Effector memory CD4-positive, alpha-beta T cell (primary cell): ENCODE results near the gene DAD1.
"Not testable (repeated sequence)": the region's sequence is repeated elsewhere in the genome, so short reads cannot be mapped to it uniquely, and the experiment has no call there.

Source experiments
- DNase-seq, 3 donors: peaks; one replicate each; pipeline ENCODE4 v3.0.0-alpha.2; 2020
- H3K27ac ChIP-seq: 2 replicates; pipeline ENCODE4 v1.7.0; 2013; ENCODE audit warnings: mild to moderate bottlenecking, low read length, moderate library complexity; ENCODE audit not compliant: insufficient read depth, poor library complexity, severe bottlenecking
- H3K27me3 ChIP-seq: replicated peaks from 2 replicates; pipeline ENCODE4 v1.7.0; 2013; ENCODE audit warnings: mild to moderate bottlenecking, low read length; ENCODE audit not compliant: insufficient read depth, control insufficient read depth, poor library complexity, severe bottlenecking
- H3K36me3 ChIP-seq: 2 replicates; pipeline ENCODE4 v1.7.0; 2013; ENCODE audit warnings: mild to moderate bottlenecking, low read length, moderate library complexity; ENCODE audit not compliant: control insufficient read depth, insufficient read depth
- H3K4me1 ChIP-seq: 2 replicates; pipeline ENCODE4 v1.7.0; 2013; ENCODE audit warnings: low read length, mild to moderate bottlenecking; ENCODE audit not compliant: control insufficient read depth, insufficient read depth, poor library complexity, severe bottlenecking
- H3K4me3 ChIP-seq: 2 replicates; pipeline ENCODE4 v1.7.0; 2013; ENCODE audit warnings: low read length, low read depth, mild to moderate bottlenecking; ENCODE audit not compliant: insufficient read depth, poor library complexity, severe bottlenecking
- H3K9me3 ChIP-seq: 2 replicates; pipeline ENCODE4 v1.7.0; 2013; ENCODE audit warnings: mild to moderate bottlenecking, low read length, moderate library complexity; ENCODE audit not compliant: control insufficient read depth

DAD1 gene

DNA sequence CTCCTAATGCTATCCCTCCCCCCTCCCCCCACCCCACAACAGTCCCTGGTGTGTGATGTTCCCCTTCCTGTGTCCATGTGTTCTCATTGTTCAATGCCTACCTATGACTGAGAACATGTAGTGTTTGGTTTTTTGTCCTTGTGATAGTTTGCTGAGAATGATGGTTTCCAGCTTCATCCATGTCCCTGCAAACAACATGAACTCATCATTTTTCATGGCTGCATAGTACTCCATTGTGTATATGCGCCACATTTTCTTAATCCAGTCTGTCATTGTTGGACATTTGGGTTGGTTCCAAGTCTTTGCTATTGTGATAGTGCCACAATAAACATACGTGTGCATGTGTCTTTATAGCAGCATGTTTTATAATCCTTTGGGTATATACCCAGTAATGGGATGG lies 26.7 kb upstream of the DAD1 start:
- H3K4me3 ChIP-seq, H3K27me3 ChIP-seq, DNase-seq, H3K27ac ChIP-seq, H3K9me3 ChIP-seq, H3K36me3 ChIP-seq, H3K4me1 ChIP-seq: not testable (repeated sequence)

GRCh38 chr14:22614240-22614799 lies 25.3 kb upstream of the DAD1 start:
- H3K4me1 ChIP-seq, result no peaks in the 10 kb centered on the region
- peaks cover 19% of the 10 kb centered on the region for H3K36me3 ChIP-seq
- no peak overlapping the region for H3K4me3 ChIP-seq
- DNase-seq, result no peak
- no peaks in the 10 kb centered on the region for H3K9me3 ChIP-seq
- H3K27ac ChIP-seq, result no peak overlapping the region
- no peaks in the 10 kb centered on the region for H3K27me3 ChIP-seq

DNA sequence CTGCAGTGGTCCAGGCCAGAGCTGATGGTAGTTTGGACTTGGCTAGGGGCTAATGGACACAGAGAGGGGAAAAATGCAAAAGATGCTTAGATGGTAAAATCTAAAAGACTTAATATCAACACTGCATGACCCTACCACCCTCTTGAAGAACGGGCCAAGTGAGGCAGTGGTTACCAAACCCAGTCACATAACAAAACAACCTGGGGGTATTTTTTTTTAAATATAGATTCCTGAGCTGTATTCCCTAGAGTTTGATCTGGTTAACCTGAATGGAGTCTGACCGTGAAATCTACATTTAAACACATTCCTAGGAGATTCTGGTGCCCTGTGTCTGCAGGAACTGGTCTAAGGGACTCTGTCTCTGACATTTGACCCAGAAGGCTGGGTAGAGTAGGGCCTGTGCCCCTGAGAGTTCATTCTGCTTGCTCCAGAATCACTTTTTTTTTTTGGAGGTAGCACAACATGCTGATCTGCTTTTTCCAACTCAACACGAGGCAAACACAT lies 24.8 kb upstream of the DAD1 start:
- Histone ChIP-seq H3K27me3 (no peaks in the 10 kb centered on the region), H3K27ac (no peak overlapping the region), H3K4me1 (no peaks in the 10 kb centered on the region), H3K9me3 (no peaks in the 10 kb centered on the region), H3K4me3 (no peak overlapping the region), H3K36me3 (peaks cover 20% of the 10 kb centered on the region)
- DNase-seq, result no peak

DNA sequence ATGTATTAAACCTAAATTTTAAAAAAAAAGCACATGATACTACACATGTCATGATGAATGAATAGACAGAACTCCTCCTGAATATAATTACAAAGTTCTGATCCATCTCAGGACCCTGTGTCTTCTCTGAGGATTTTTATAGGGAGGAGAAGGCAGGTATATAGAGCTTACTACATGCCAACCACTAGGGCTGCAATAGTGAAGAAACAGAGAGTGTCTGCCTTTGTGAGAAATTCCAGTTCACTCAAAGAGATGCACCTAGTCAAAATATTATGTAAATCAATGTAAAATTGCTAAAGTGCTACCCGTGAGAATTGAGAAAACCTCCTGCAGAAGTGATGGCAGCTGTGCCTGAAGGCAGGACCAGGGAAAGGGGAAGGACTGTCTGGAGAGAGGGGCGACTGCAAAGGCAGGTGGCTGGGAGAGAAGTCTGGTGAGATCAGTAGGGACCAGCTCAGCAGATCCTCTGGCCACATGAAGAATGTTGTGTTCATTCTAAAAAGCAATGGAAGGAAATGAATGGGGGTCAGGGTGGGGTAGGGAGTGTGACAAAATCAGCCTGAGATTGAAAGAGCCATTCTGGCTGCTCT lies 24.2 kb upstream of the DAD1 start:
- no peaks in the 10 kb centered on the region for H3K27me3 ChIP-seq
- H3K4me3 ChIP-seq, result no peak overlapping the region
- H3K36me3 ChIP-seq, result peaks cover 20% of the 10 kb centered on the region
- H3K27ac ChIP-seq, result no peak overlapping the region
- H3K4me1 ChIP-seq, result no peaks in the 10 kb centered on the region
- DNase-seq, result no peak
- no peaks in the 10 kb centered on the region for H3K9me3 ChIP-seq

GRCh38 chr14:22610931-22611330 lies 21.9 kb upstream of the DAD1 start:
- Histone ChIP-seq H3K9me3 (no peaks in the 10 kb centered on the region), H3K4me3 (no peak overlapping the region), H3K4me1 (no peaks in the 10 kb centered on the region), H3K36me3 (peaks cover 37% of the 10 kb centered on the region), H3K27ac (no peak overlapping the region), H3K27me3 (no peaks in the 10 kb centered on the region)
- no peak for DNase-seq

- no peaks in the 10 kb centered on the region for H3K9me3 ChIP-seq
- no peak for DNase-seq
- peaks cover 65% of the 10 kb centered on the region for H3K36me3 ChIP-seq
- no peaks in the 10 kb centered on the region for H3K4me1 ChIP-seq
- H3K27me3 ChIP-seq, result no peaks in the 10 kb centered on the region
- H3K27ac ChIP-seq, result no peak overlapping the region
- H3K4me3 ChIP-seq, result no peak overlapping the region
Observed at GRCh38 chr14:22607291-22607690, 18.3 kb upstream of the DAD1 start.

DNA sequence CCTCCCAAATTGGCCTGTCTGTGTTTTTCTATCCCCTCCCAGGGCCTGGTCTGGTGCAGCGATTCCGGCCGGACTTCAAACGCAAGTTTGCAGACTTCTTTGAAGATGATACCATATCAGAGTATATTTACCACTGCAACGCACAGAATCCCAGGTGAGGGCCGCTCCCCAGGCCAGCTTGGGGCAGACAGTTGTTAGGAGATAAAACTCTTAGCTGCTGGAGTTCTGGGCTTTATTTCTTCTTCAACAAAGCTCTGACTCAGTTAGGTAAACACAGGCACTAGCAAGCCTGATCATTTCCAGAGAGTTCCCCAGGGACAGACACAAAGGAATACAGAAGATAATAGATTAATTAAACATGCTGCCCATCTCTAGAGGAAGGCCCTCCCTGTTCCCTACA lies 17.4 kb upstream of the DAD1 start:
- no peaks in the 10 kb centered on the region for H3K4me1 ChIP-seq
- DNase-seq, result no peak
- no peak overlapping the region for H3K27ac ChIP-seq

GRCh38 chr14:22602862-22603261 lies 13.8 kb upstream of the DAD1 start:
- H3K4me3 ChIP-seq, result no peak overlapping the region
- H3K4me1 ChIP-seq, result peaks cover 10% of the 10 kb centered on the region
- no peak overlapping the region for H3K27ac ChIP-seq
- H3K36me3 ChIP-seq, result peaks cover 53% of the 10 kb centered on the region
- no peaks in the 10 kb centered on the region for H3K9me3 ChIP-seq
- H3K27me3 ChIP-seq, result no peaks in the 10 kb centered on the region
- no peak for DNase-seq

More for the DNA sequence above, 17.4 kb upstream of the DAD1 start:
- Histone ChIP-seq H3K4me3 (no peak overlapping the region), H3K36me3 (peaks cover 71% of the 10 kb centered on the region), H3K27me3 (no peaks in the 10 kb centered on the region), H3K9me3 (no peaks in the 10 kb centered on the region)

DNA sequence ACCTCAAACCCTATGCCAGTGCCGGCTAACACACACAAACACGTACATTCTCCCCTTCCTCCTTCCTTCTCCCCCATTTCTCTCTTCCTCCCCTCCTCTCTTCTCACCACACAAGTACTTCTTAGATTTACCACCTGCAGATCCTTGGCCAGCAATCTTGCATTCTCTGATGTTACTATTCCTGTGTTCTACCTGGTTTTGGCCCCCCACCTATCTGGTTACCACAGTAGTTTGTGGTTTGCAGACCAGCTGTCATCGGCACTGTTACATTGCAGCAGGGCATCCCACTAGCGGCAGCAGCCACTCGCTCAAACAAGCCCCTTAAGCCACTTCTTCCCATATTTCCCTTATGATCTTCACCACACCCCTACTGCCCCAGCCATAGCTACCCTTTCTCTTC lies 13.0 kb upstream of the DAD1 start:
- DNase-seq, result no peak
- Histone ChIP-seq H3K36me3 (peaks cover 44% of the 10 kb centered on the region), H3K4me3 (no peak overlapping the region), H3K9me3 (no peaks in the 10 kb centered on the region), H3K27ac (no peak overlapping the region), H3K27me3 (no peaks in the 10 kb centered on the region), H3K4me1 (peaks cover 10% of the 10 kb centered on the region)

DNA sequence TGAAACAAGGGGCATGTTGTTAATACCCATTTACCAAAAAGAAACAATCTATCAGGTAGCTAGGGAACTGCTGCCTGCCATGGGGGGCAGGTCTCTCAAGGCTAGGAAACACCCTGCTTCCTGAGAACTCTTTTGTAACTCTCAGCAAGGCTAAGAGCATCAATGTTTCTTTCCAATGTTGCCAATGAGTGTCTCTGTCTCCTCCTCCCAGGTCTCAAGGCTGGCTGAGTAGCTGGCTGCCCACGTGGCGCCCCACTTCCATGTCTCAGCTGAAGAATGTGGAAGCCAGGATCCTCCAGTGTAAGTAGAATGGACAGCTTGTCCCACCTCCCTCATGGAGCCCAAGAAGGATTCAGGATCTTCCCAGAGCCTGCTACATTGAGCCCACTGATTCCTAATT lies 12.4 kb upstream of the DAD1 start:
- no peak overlapping the region for H3K4me3 ChIP-seq
- H3K36me3 ChIP-seq, result peaks cover 41% of the 10 kb centered on the region
- H3K4me1 ChIP-seq, result peaks cover 10% of the 10 kb centered on the region
- H3K27me3 ChIP-seq, result no peaks in the 10 kb centered on the region
- H3K27ac ChIP-seq, result no peak overlapping the region
- no peak for DNase-seq
- H3K9me3 ChIP-seq, result no peaks in the 10 kb centered on the region
